BJ (cell line): Measurements from ENCODE around the gene CYTH3. TPM values are rescaled to one million over a fixed set of nuclear protein-coding genes. Genes with fewer than 3 reads are reported as not detected.

Experiments
- CTCF ChIA-PET: fragments of 350-600 bp; formaldehyde crosslinking; extraction: SDS; loops from one replicate; lab custom pipeline; 2021; ENCODE audit warnings: antibody characterized with exemption, inconsistent platforms; lab: Yijun Ruan, JAX
- POLR2A ChIA-PET: fragments of 300-600 bp; sonication (Branson Sonifier 250); formaldehyde crosslinking; extraction: SDS; loops from one replicate; lab custom pipeline; 2021; ENCODE audit warnings: antibody characterized with exemption; lab: Charles Lee
- DNase-seq: peaks from one replicate; pipeline ENCODE4 v3.0.0-alpha.2; 2011; ENCODE audit warnings: low read depth
- H3K27me3 ChIP-seq: 2 replicates; pipeline ENCODE4 v1.6.0; 2011; ENCODE audit warnings: low read length; ENCODE audit not compliant: control insufficient read depth, insufficient read depth
- H3K36me3 ChIP-seq: 2 replicates; pipeline ENCODE4 v1.5.1; 2011; ENCODE audit warnings: low read length; ENCODE audit not compliant: control insufficient read depth, insufficient read depth
- H3K4me3 ChIP-seq: 2 replicates; pipeline ENCODE4 v1.5.1; 2011; ENCODE audit warnings: low read depth, mild to moderate bottlenecking, control low read depth, low read length
- CTCF ChIP-seq: IDR thresholded peaks from 2 replicates; pipeline ENCODE4 v1.5.1; 2011; ENCODE audit warnings: low read depth, mild to moderate bottlenecking, control low read depth, inconsistent platforms, low read length, moderate library complexity; ENCODE audit not compliant: insufficient read depth
- polyA plus RNA-seq: library from polyadenylated mRNA; depleted of rRNA; stranded (reverse); fragments of >200 nt; gene quantifications from 2 replicates; pipeline ENCODE4 v1.2.3, GENCODE V29; 2011

CYTH3 gene
- polyA plus RNA-seq, 1 experiment: 45.5 TPM

GRCh38 chr7:6128205-6128604 lies 144.2 kb downstream of the CYTH3 start:
- ChIA-PET POLR2A (no interaction called here), CTCF (no interaction called here)
- DNase-seq: no peak
- Histone ChIP-seq H3K36me3 (peaks cover 1% of the 10 kb centered on the region; the same call in 1 of the 2 replicates), H3K27me3 (no peaks in the 10 kb centered on the region), H3K4me3 (no peak overlapping the region)
- TF ChIP-seq CTCF: no peak

GRCh38 chr7:6127110-6127490 lies 145.3 kb downstream of the CYTH3 start:
- no peaks in the 10 kb centered on the region for H3K27me3 ChIP-seq
- no peak for TF ChIP-seq CTCF
- no peak overlapping the region for H3K4me3 ChIP-seq
- POLR2A ChIA-PET: interaction anchor here (0.5 kb wide), 1 partner anchor 344 kb away, joined by 10 read pairs; no protein-coding TSS in a partner anchor
- H3K36me3 ChIP-seq: peaks cover 1% of the 10 kb centered on the region
- no peak for DNase-seq
- CTCF ChIA-PET: interaction anchor here (0.6 to 1.1 kb wide), 3 partner anchors 8 to 272 kb away, joined by 3 read pairs; no protein-coding TSS in a partner anchor

GRCh38 chr7:6123843-6124242 lies 148.6 kb downstream of the CYTH3 start:
- peaks cover 4% of the 10 kb centered on the region for H3K36me3 ChIP-seq
- ChIA-PET CTCF (interaction anchor here (0.8 kb wide), 1 partner anchor 12 kb away, joined by 3 read pairs; no protein-coding TSS in a partner anchor), POLR2A (no interaction called here)
- DNase-seq: no peak
- no peak overlapping the region for H3K4me3 ChIP-seq
- TF ChIP-seq CTCF: no peak
- H3K27me3 ChIP-seq: no peaks in the 10 kb centered on the region

- DNase-seq: no peak
- ChIA-PET CTCF (no interaction called here), POLR2A (no interaction called here)
- H3K36me3 ChIP-seq: peaks cover 4% of the 10 kb centered on the region
- no peaks in the 10 kb centered on the region for H3K27me3 ChIP-seq
- no peak for TF ChIP-seq CTCF
- H3K4me3 ChIP-seq: no peak overlapping the region
Observed at GRCh38 chr7:6121141-6121540, 151.3 kb downstream of the CYTH3 start.

- TF ChIP-seq CTCF: no peak
- Histone ChIP-seq H3K4me3 (no peak overlapping the region), H3K36me3 (peaks cover 7% of the 10 kb centered on the region), H3K27me3 (no peaks in the 10 kb centered on the region)
- no peak for DNase-seq
- CTCF ChIA-PET: no interaction called here
- POLR2A ChIA-PET: no interaction called here
Observed at GRCh38 chr7:6117533-6117932, 154.9 kb downstream of the CYTH3 start.
